ENCODE data around the gene CASD1.

CASD1 gene

GRCh38 chr7:94509264-94509886, at the start of gene CASD1:
TSS of gene CASD1 (plus strand) at chr7:94509809. CDS start at chr7:94510085, 276 bp downstream.
- peak; percentile 64 for ATAC-seq
- TF ChIP-seq ZNF70 (CRISPR knock-in tag; IDR thresholded peaks at IDR 0.05), result 0 out of 2 replicates have a peak, but pooled peaks have one; percentile 18
- peak; percentile 62; the same call in 1 of the 2 replicates for TF ChIP-seq TSHZ2 (CRISPR knock-in tag; IDR thresholded peaks at IDR 0.05)
- TF ChIP-seq ARNTL (CRISPR knock-in tag; IDR thresholded peaks at IDR 0.05; ENCODE audit: borderline replicate concordance, low read depth), result no peak

- ATAC-seq, result no peak
- TF ChIP-seq BACH2 (CRISPR knock-in tag; IDR thresholded peaks at IDR 0.05; ENCODE audit: borderline replicate concordance) (no peak), ZFP30 (CRISPR knock-in tag; IDR thresholded peaks at IDR 0.05) (no peak), GLIS3 (CRISPR knock-in tag; IDR thresholded peaks at IDR 0.05) (no peak), PATZ1 (CRISPR knock-in tag; IDR thresholded peaks at IDR 0.05; ENCODE audit: borderline replicate concordance) (no peak), ZFP3 (CRISPR knock-in tag; IDR thresholded peaks at IDR 0.05) (no peak), CREB5 (CRISPR knock-in tag; IDR thresholded peaks at IDR 0.05; ENCODE audit: low read depth) (no peak), TOX (CRISPR knock-in tag; IDR thresholded peaks at IDR 0.05; ENCODE audit: borderline replicate concordance) (no peak), CSRNP3 (CRISPR knock-in tag; IDR thresholded peaks at IDR 0.05) (no peak), POU6F1 (CRISPR knock-in tag; IDR thresholded peaks at IDR 0.05; ENCODE audit: borderline replicate concordance, low read depth) (no peak), TSHZ2 (CRISPR knock-in tag; IDR thresholded peaks at IDR 0.05) (no peak), ARNTL (CRISPR knock-in tag; IDR thresholded peaks at IDR 0.05; ENCODE audit: borderline replicate concordance, low read depth) (no peak), ZC3H10 (CRISPR knock-in tag; IDR thresholded peaks at IDR 0.05) (no peak), ISL1 (CRISPR knock-in tag; IDR thresholded peaks at IDR 0.05) (no peak), PPARA (CRISPR knock-in tag; IDR thresholded peaks at IDR 0.05; ENCODE audit: borderline replicate concordance) (no peak)
Measured at GRCh38 chr7:94466516-94466915, 43.1 kb upstream of the CASD1 start.

GRCh38 chr7:94471604-94472003, 38.0 kb upstream of the CASD1 start:
- TF ChIP-seq TOX (CRISPR knock-in tag; IDR thresholded peaks at IDR 0.05; ENCODE audit: borderline replicate concordance) (no peak), CSDC2 (CRISPR knock-in tag; IDR thresholded peaks at IDR 0.05) (no peak)
- no peak for ATAC-seq
